ENCODE measurements around the gene VPS26C.

DNA sequence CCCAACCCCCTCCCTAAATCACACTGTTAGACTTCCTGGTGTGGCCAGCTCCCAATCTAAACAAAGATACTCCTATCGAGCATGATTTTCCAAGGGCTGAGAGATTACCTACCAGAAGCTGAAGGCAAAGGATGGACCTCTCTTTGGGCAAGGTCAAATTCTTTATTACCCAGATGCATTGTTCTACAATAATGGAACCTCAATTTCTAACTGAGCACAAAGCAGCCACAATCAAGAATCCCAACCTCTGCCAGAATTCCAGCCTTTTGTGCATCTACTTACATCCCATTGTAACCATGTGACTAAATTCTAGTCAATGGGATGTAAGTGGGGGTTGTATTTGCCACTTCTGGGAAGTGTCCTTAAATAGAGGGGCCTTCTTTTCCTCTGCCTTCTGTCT is 24.9 kb upstream of the VPS26C start:
- TF ChIP-seq YY1 (IDR thresholded peaks at IDR 0.05; ENCODE audit: insufficient read depth, insufficient read length) (no peak), ZNF274 (IDR thresholded peaks at IDR 0.05; ENCODE audit: low read depth, low read length) (no peak)

Data from NT2/D1 (cell line).